GM21825 (cell line): ENCODE measurements around the gene RASL12.
"Not testable (repeated sequence)": the region's sequence is repeated elsewhere in the genome, so short reads cannot be mapped to it uniquely, and the experiment has no call there.

ENCODE experiments used
- ATAC-seq: cut with Tn5 transposase; IDR thresholded peaks from one replicate; pipeline ENCODE4 v1.9.1; 2021; ENCODE audit warnings: mild to moderate bottlenecking, moderate library complexity; ENCODE audit not compliant: unreplicated experiment

The RASL12 gene, protein sequence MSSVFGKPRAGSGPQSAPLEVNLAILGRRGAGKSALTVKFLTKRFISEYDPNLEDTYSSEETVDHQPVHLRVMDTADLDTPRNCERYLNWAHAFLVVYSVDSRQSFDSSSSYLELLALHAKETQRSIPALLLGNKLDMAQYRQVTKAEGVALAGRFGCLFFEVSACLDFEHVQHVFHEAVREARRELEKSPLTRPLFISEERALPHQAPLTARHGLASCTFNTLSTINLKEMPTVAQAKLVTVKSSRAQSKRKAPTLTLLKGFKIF

DNA sequence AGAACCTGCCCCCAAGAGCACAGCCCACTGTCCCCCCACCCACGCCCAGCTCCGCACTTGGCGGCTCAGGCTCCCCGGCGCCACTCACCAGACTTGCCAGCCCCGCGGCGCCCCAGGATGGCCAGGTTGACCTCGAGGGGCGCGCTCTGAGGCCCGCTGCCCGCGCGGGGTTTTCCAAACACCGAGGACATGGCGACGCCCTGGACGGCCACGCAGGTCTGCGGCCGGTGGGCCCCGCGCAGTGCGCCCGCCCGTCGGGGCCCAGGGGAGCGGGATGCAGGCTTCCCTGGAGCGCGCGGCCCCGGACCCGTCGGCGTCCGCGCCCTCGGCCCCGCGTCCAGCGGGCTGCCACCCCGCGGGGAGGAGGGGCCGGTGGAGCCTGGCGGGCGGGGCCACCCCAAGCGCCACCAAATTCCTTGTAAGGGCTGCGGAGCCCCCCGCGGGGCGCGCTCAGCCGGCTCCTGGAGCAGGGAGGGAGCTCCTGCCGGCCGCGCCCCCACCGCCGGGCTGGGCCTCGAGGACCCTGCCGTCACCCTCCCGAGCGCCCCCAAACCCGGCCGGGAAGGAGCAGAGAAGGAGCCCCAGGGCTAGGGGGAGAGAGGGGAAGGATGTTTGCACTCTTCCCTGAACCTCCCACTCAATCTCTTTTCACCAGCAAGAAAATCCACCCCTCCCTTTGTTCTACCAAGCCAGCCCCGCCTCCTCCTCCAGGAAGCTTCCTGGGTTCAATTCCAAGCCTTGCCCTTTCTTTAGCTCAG lies at the start of gene RASL12:
TSS of gene RASL12 (minus strand) at position 347 of the 758 bp plus-strand sequence. CDS start at position 191, 156 bp downstream.
- ATAC-seq: no peak

DNA sequence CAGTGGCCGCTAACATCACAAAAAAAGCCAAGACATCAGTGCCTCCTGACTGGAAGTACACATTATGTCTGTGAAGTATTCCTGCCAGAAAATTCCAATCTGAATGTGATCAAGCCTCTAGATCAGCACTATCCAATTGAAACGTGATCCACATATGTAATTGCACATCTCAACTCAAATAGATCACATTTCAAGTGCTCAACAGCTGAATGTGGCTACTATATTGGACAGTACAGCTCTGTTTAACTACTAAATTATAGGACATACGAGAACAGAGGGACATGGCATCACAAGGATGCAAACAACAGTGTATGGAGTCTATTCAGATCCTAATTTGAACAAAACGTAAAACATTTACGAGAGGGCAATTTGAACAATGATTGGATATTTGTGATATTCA lies 47.8 kb upstream of the RASL12 start:
- ATAC-seq: no peak

DNA sequence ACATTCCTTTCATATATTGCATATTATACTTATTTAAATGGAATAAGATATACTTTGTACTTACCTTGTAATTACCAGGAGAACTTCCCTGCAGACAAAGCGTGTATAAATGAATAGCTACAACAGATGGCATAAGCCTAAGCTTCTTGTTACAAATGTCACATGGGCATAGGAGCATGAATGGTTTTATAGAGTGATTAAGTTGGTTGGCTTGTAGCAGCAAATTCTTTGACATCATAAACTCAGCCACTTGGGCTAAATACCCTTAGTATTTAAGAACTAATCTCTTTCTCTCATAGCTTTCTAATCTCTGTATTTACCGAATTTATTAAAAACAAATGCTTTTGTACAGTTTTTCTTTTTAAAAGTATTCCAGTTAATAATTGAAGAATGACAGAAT lies 47.3 kb upstream of the RASL12 start, which contains the start of gene UBAP1L:
TSS of gene UBAP1L (minus strand) at position 115 of the 400 bp plus-strand sequence. CDS start 8,985 bp downstream, outside the sequence.
- ATAC-seq: no peak

DNA sequence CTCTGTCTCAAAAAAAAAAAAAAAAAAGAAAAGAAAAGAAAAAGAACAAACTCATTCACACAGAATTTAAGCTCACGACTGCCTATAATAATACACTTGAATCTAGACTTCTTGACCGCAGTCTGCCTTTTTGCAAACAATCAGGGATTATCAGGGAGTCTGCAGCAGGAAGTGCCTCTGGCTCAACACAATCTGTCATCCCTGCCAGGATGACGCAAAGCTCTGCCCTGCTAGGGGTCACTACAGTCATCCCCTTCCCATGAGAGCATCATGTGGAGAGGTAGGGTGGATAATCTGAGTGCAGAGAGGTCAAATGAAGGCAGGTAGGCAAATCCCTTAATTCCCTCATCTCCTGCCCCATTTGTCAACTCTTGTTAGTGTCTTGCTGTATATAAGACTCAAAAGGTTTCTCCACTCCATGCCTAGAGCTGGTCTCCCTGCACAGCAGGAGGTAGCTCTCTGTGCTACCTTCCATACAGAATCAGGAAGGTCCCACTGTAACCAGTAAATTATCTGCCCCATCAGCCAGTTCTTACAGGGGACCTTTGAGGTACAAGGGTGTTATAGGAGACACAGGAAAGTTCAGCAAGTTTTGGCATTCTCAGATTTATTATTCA lies 43.0 kb upstream of the RASL12 start:
- ATAC-seq: no peak

DNA sequence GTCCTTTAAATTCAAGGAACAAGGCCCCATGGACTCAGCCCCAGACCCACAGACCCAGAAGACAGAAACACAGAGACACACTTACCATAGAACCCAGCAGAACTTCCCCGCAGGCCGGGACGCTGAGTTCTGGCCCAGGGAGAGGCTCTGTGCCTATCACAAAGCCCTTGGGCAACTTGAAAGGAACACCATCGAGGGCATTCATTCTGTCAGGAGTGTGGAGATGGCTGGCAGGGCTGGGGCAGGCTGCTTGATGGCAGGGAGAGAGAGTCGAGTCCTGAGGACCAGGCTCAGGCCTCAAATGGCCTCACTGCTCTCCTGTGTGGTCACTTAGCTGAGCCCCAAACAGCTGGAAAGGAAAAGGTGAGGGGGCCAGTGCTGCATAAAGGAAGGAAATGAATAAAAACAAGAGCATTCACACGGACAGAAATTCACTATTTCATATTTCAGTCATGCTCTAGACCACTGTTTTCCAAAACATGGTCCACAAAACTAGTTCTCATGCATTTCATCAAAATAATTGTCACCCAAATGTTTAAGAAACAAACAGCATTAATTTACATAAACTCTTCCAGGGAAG lies 38.3 kb upstream of the RASL12 start:
- no peak for ATAC-seq

DNA sequence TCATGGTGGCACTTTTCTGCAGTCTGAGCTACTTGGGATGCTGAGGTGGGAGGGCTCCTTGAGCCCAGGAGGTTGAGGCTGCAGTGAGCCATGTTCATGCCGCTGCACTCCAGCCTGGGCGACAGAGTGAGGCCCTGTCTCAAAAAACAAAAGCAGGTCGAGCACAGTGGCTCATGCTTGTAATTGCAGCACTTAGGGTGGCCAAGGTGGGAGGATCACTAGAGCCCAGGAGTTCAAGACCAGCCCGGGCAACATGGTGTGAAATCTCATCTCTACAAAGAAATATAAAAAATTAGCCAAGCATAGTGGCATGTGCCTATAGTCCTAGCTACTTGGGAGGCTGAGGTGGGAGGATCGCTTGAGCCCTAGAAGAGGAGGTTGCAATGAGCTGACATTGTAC lies 37.2 kb upstream of the RASL12 start:
- ATAC-seq: no peak

DNA sequence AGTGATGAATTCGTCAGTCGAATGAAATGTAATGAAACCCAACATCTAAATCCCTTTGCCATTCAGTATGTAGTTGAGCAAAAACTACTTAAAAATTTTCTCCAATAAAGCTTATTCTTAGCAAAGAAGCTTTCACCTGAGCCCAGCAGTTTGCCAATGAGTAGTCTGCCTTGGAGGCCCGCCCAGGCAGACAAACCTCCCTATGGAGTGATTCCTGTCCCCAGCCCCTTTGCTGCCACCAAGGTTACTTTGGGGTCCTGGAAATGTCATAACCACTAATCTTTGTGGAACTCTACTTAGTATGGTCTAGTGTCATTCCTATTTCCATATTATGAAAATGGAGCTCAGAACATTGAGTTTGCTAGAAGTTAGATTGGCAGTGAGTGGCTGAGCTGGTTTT lies 35.1 kb upstream of the RASL12 start:
- ATAC-seq: no peak

DNA sequence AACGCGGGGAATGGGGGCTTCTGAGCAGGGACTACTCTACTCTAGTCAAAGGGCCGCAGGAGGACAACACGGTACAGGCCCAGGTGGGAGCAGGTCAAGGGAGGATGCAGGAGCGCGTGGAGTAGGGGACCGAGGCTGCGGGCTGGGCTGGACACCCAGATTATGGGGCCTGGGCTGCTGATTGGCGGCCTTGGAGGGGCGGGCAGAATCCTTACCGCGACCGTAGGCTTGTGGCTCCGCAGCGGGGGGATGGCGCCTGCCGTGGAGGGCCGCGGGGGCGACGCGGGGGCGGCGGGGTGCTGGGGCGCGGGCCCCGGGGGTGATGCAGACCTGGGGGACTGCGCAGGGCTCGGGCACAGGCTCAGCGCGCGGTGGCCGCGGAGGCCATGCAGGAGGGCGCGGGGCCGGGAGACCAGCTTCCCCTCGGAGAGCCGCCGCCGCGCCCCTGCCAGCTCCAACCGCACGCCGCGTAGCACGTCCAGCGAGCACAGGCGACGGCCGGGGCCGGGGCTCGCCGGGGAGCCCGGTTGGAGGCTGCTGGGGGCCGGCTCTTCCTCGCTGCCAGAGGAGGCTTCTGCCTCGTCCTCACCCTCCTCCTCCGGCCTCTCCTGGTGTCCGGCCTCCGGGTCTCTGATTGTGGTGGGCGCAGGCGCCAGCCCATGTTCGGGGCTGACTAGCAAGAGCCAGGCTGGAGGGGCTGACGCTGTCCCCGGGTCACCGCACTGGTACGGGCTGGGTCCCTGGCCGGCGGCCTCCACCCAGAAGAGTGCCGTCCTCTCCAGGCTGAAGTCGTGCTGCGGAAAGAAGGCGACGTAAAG lies 34.3 kb upstream of the RASL12 start:
- no peak for ATAC-seq

DNA sequence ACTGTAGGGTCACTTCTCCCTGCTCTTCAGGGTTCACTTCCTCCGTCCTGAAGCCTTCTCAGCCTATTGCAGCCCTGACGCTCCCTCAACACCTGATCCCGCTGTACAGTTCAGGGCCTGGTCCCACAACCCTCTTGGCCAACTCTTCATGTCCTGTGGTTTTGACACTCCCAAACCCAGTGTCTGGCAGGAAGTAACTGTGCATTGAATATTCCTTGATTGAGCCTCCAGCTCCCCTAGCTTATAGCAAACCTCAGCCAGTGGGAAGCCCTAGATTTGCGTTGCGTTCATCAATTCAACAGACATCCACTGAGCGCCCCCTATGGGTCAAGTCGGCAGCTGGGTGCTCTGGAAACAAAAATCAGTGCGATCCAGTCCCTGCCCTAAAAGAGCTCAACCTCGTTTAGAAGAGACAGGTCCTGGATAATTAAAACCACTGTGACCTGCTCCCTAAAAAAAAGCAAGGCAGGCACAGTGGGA lies 33.7 kb upstream of the RASL12 start:
- ATAC-seq: no peak

DNA sequence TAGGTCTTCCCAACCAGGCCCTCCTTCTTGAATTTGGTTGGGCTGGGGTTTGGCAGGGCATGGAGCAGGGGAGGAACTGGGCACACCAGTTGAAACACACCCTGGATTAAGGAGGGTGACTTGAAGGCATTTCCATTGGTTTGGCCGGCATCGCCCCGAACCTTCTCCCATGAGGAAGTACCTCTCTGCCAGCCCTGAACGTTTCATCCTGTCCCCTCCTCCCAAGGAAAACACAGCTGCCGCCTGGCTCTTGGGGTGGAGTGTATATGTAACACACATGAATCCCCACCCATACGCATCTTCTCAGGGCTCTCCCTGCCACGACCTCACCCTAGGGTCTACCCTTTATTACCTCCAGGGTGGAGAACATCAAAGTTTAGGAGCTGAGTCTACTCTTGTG lies 32.7 kb upstream of the RASL12 start:
- no peak for ATAC-seq

DNA sequence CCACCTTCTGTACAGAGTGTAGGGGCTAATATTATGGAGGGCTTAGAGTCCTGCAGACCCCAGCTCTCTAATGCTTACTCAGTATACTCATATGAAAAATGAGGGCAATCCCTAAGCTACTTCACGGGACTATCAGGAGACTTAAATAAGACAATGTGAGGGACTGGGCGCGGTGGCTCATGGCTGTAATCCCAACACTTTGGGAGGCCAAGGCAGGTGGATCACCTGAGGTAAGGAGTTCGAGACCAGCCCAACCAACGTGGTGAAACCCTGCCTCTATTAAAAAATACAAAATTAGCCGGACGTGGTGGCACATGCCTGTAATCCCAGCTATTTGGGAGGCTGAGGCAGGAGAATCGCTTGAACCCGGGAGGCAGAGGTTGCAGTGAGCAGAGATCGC lies 32.0 kb upstream of the RASL12 start:
- ATAC-seq: not testable (repeated sequence)

DNA sequence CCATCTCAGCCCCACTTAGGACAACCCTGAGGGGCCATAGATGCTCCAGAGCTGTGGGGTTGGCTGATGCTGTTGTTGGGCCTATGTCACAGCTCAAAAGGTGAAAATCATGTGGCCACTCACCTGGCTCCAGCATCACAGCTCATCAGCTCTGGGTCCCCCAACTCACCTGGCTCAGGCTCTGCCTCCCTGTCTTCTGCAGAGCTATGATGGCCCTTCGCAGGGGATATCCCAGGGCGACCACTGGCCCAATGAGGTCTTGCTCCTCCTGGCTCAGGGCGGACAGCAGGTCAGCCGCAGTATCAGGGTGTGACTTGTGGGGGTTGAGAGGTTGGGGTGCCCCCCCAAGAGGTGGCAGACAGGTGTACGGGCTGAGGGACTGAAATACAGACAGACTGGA lies 31.5 kb upstream of the RASL12 start:
- no peak for ATAC-seq

DNA sequence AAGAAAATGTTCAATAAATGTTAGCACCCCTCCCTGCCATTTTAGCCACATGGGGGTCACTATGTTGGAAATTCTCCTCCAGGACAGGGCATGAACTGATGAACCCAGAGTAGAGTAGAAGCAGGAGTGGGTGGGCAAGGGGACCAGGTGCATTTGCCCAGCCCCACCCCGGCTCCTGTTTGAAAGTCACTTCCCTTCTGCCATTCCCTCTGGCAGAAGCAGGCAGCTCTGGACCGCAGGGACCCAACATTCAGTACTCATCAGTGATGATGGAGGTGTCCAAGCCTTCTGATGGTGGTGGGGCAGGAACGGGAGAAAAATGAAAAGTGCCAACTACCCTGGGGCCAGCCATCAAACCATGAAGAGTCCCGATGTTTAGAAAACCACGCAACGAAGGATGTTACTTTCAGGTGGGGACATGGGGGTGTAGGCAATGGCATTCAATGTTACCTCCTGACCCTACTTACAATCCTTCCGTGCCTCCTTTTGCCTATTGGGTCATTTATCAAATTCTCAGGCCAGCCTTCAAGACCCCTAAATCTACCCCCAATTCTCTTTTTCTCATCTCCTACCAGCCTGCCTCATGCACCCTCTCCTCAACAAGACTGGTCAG lies 30.0 kb upstream of the RASL12 start:
- no peak for ATAC-seq

DNA sequence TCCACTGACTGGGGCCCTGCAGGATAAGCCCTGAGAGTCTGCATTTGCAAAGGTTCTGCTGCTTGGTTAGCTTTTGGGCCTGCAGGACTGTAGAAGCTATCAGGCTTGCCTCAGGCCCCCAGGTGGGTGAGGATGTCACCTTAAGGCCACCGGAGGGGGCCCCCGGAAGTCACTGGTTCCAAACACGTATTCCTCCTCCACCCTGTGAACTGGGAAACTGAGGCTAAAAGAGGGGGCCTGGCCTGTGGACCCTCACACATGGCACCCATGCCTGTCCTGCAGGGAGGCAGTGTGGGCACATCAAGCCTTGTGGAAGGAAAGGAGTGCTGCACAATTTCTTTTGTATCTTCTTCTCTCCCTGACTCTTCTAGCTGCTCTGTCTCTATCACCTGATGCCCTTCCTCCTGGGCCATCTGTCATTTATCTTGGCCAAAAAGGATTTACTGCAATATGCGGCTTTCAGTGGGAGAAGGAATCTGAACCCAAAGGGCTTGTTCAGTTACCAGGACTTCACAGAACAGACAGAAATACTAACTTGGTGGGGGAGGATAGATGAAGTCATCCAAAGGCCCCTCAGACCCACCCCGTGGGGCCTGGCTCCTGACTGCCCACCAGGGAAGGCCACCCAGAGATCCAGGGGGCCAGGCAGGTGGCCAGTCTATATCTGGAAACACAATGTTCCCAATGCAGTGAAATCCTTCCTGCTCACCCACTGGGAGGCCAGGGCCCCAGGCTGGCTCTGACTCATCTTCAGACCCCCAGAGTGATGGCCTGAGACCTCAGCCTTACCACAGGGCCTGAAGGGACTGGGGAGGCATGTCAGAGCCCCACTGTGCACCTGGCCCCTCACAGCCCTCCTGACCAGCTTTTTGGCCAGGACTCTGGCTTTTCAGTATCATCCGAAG lies 28.9 kb upstream of the RASL12 start:
- ATAC-seq: no peak

DNA sequence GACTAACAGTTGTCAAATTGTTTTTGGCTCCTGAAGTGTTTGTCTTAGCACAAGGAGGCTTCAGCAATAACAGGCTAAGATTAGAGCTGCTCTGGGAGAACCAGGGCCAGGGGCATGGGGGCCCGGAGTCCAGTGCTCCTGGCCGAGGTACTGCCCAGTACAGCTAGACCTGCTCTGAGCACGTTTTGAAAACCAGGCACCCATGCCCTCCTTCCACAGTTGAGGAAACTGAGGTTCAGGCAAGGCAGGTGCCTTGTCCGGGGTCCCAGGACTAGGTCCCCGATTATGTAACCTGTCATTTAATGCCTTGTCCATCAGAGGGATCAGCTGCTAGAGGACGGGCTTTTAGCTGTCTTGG lies 27.9 kb upstream of the RASL12 start:
- no peak for ATAC-seq

DNA sequence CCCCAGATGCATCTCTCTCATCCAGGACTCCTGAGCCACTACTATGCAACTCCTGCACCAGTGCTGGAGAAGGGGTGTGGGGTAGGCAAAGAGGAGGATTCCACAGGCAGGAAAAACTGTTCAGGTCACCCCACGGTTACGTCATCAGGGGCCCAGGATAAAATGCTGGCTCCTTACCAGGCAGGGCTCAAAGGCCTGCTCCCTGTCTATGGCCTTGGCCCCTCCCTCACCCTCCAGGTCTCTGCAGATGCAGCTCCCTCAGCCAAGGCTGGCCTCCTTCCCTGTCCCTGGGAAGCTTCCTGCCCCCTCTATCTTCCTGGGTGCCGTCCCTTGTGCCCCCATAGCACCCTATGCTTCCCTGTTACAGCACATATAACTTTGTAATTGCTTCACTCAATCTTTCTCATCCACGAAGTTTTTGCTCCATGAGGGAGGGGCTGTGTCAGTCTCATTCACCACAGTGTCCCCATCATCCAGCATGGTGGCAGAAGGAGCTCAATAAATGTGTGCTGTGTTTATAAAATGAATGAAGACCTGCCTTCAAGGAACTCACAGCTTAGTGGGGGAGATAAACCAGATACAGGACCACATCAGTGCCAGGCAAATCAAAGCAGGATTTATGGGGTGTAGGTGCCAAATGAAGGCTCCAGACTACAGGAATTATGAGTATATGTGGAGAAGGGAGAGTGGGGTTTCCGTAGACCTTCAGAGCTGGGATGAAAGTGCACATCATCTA lies 27.4 kb upstream of the RASL12 start:
- ATAC-seq: no peak

DNA sequence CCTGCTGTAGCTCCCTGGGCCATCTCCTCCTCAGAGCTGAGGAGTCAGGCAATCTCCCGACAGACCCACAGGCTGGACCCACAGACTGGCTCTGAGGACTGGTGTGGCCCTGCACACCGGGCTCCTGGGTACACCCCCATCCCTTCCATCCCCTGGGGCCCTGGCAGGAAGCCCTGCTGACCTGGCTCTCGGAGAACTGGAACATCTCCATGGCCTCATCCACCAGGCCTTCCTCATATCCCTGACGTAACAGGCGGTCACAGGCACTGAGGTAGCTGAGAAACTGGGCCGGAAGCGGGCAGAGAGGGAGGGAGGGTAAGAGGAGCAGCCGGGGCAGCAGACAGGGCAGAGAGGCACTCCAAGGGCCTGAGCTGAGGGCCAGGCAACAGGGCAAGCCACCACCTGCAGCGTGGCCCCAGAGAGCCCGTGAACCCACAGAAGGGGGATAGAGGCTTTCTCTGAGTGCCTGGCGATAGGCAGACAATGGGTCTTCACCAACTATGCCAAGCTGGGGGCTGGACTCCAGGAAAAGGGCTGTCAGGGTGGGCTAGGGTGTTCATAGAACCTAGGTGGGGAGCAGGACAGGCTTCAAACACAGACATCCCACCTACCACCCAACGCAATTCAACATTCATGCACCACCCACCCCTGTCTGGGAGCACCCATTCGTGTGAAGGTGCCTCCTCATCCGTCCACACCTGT lies 26.7 kb upstream of the RASL12 start:
- no peak for ATAC-seq

DNA sequence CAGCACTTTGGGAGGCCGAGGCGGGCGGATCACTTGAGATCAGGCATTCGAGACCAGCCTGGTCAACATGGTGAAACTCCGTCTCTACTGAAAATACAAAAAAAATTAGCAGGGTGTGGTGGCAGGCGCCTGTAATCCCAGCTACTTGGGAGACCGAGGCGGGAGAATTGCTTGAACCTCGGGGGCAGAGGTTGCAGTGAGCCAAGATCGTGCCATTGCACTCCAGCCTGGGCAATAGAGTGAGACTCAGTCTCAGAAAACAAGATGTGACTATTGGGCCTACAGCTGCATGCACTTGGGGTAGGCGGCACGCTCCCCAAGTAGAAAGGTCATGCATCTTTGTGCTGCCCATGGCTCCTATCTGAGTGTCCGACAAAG lies 26.0 kb upstream of the RASL12 start:
- ATAC-seq: not testable (repeated sequence)
